Measurements from ENCODE around the gene DOCK9.

DOCK9 gene

DNA sequence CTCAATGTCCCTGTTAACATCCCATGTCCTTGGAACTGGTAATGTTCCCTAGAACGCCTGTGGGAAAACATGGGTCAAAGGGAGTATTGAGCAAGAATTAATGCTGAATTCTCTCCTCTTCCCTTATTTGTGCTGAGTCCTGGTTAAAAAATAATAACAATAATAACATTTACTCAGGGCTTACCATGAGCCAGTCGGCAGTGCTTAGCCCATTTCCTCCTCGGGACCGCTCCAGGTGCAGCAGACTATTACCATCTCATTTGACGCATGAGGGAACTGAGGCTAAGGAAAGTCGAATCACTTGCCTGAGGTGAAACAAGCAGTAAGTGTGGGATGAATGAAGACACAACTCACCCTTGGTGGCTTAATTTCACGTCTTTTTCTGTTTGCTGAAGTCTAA lies 191.8 kb downstream of the DOCK9 start:
- DNase-seq, result no peak

DNA sequence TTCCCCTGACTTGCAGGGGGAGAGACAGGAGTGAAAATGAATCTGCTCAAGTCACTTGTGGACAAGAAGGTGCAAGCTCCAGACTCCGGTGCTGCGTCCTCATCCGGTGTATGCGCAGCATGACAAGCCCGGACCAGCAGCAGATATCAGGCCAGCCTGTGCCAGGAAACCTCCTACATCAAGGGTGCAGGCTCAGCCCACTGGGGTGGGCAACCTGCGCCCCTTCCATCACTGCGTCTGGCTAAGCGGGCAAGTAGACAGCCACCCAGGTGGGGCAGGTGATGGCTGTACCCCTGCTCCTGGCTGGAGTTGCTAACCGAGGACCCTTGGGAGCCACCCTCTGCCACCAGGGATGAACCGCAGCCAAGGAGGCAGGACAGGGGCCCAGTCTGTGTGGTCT lies 192.5 kb downstream of the DOCK9 start:
- no peak for DNase-seq

DNA sequence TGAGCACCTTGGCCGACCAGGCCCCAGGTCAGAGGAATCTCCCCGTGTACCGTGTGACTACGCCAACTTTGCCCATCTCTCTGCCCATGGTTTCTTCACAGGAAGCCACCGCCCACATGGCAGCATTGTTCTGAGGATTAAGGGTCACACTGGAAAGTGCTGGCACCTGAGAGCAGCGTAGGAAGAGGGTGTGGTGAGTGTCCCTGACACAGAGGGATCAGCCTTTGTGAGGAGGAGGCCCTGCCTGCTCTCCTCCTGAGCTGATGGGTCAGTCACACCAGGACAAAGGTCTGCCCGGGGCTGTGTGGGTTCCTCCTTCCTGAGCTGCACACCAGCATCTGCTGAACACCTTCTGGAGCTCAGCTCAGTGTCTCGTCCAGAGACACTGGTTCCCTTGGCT lies 193.2 kb downstream of the DOCK9 start:
- DNase-seq, result no peak

DNA sequence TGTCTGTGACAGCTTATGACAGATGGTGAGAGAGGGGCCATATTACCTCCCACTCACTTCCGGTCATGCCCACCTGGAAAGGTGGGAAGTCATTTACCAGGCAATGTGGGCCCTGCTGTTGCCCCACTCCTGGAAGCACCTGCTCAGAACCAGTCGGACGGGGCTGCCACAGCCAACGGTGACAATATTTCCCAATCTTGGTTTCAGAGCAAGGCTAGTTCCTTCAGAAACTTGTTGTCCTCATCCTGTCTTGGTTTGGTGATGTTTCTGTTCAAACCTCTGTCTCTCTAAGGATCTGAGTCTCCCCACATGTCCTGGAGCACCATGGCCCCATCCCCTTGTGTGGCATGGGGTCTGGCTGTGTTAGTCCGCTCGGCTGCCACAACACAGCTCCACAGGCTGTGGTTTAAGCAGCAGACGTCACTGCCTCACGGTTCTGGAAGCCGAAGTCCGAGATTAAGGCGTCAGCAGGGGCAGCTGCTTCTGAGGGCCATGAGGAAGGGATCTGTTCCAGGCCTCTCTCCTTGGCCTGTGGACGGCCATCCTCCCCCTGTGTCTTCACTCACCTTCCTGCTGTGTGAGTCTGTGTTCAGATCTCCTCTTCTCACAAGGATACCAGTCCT lies 193.9 kb downstream of the DOCK9 start:
- no peak for DNase-seq

DNA sequence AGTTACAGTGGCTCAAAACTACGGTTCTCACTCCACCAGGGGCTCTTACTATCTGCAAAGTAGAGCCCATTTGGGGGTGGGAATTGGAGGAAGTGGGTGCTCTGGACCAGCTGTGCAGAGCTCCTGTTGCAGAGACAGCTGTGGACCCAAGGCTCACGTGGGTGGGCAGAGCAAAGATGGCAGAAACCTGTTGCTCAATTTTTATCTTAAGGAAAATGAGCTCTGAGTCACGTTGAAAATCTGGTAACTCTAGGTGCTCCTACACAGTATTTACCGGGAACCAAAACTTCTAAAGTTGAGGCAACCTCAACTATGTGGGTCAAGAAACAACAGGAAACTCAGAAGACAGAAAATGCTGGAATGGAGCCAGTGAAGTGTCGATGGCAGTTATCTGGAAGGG lies 195.2 kb downstream of the DOCK9 start:
- DNase-seq, result no peak

DNA sequence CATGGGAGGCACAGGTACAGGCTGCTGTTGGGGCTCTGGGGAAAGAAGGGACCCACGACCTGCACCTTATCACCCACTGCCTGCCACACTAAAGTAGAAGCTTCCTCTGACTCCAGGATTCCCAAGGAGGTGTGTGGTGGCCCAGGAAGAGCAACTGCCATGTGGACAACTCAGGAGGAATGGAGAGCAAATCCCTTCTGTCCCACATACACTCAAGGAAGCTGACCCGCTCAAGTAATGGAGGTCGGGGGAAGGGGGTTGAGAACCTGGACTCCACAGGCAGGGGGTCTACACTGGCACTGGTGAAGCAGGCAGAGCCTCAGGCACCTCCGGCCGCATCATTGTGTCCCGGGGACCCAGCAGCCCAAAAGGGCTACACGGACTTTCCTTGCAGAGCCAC lies 196.0 kb downstream of the DOCK9 start:
- no peak for DNase-seq

DNA sequence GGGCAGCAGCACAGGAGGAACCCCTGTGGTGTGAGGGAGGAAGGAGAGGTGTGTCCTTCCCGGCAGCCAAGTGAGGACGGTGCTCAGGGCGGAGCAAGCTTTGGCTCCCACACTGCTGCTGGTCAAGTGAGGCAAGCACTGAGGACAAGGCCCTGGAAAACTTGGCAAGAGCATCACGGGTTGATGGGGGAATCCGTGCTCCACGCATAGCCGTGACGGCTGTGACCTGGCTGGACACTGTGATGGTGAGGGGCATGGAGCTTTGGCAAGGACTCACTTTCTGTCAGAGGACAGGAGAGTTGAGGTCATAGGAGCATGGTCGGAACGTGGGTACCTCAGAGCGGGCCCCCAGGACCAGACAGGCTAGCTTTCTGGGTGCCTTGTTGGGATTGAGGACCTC lies 196.4 kb downstream of the DOCK9 start:
- DNase-seq, result no peak

DNA sequence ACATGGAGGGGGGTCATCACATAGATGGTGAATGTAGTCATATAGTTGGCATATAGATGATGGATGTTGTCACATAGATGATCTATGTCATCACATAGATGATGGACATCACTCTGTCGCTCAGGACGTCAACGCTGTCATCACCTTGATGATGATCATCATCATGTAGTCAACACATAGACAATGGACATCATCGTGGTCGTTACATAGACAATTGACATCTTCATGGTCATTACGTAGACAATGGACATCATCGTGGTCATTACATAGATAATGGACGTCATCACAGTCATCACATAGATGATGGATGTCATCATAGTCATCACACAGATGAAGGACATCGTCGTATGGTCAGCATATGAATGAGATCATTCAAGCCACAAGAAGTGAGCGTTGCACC lies 196.8 kb downstream of the DOCK9 start:
- no peak for DNase-seq

DNA sequence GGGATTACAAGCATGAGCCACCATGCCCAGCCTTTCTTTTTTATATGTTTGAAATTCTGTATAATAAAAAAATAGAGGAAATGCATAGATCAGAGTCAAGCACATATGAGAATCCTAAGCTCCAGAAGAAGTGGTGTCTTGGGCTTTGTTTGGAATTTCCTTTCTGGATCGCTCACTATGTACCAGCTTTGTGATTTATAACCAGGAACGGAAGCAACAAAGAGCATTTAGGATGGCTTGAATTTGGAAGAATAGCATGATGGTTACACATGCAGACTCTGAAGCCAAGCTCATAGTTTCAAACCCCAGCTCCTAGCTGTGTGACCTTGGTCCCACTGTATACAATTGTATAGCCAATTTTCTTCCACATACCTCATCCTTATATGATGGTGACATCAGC lies 197.4 kb downstream of the DOCK9 start:
- no peak for DNase-seq

DNA sequence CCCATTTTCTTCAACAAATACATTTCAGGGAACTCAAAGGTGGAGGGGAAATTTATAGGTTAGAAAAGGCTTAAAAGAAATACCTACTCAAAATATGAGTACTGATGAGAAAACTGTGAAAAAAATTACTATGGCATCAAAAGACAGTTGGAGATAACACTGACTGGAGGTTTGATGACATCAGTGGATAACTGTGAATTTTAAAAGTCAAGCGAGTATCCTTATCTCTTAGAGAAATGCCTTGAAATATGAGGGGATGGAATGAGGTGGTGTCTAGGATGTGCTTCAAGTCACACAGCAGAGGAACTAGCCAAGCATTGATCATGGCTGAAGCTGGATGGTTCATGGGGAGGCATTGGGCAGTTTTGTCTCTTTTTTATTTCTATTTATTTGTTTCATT lies 198.2 kb downstream of the DOCK9 start:
- no peak for DNase-seq

DNA sequence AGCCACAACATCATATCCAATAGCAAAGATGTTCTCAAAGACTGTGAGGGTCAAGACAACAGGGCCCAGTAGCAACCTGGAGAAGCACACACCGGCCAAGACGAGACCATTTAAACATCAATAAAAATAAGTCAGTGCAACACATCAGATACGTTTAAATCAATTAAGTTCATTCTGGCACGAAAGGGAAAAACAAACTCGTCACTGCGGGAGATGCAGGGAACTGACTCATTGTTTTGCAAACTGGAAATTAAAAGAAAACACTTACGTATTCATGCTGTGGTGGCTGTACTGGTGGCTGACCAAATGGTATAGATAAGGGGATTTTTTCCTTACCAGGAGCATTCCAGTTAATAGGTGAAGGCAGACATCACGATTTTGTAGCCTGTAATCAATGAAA lies 199.1 kb downstream of the DOCK9 start:
- no peak for DNase-seq

DNA sequence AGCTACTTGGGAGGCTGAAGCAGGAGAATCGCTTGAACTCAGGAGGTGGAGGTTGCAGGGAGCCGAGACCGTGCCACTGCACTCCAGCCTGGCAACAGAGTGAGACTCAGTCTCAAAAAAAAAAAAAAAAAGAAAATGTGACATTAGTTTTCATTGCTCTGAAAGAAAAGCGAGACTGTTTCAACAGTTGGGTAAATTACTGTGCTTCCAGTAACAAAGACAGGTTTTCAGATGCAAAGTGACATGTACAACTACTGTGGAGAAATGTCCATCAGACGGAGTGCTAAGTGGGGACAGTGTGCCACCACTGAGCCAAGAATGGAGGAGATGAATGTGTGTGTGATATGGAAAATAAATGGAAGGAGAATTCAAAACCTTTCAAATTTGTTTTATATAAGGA lies 201.2 kb downstream of the DOCK9 start:
- DNase-seq, result no peak

DNA sequence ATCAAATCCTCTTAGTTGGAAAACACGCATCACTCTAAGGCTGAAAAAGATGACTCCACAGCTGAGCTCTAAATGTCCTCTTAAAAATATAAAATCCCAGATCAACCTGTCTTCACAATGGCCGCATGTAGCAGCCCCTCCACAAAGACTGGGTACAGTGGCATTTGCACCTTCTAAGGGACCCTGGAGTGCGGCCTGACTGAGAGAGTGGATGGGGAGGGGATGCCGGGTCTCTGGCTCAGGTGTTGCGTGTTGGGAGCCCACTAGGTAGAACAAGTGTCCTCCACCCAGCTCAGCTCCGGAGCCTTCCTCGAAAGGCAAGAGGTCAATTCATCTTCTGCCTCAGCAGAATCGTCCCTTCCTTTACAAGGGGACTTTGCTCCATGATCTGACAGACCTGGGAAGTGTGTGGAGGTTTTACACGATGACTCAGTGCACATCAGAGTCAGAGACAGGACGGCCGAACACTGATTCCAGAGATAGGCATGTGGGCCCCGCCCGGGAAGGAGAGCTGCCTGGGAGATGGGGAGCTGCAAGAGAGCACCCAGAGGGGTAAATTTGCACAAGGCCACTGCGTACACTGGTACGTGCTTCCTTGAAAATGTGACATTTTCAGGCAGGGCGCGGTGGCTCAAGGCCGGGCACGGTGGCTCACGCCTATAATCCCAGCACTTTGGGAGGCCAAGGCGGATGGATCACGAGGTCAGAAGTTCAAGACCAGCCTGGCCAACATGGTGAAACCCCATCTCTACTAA lies 201.8 kb downstream of the DOCK9 start:
- no peak for DNase-seq

DNA sequence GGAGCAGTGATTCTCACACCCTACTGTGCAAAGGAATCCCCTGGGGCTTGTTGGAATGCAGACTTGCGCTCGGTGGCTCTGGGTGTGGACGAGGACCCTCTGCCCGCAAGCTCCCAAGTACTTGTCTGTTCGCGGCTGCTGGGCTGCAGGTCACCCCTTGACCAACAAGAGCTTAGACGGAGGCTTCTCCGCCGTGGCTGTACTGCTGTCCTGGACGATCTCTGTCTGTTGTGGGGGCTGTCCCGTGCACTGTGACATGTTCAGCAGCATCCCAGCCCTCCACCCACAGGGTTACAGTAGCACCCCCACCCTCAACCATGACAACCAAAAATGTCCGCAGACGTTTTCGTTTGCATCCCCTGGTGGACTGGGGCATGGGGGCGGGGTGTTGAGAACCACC lies 202.5 kb downstream of the DOCK9 start:
- no peak for DNase-seq

DNA sequence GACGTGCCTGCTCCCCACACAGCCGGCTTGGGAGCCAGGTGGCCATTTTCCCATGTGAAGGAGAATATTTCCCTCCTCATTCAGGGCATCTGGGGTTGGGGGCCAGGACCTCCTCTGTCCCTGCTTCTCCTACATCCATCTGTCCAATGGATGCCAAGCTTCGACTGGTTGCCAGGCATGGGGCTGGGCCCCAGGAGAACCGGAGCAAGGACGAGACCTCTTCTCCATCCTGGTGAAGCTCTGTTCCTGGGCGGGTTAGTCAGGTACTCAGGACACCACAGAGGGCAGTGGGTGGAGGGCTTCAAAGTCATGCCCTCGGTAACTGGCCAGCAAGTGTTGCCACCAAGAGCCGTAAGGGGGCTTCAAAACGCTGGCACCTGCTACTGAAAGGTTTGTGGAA lies 203.1 kb downstream of the DOCK9 start:
- no peak for DNase-seq

DNA sequence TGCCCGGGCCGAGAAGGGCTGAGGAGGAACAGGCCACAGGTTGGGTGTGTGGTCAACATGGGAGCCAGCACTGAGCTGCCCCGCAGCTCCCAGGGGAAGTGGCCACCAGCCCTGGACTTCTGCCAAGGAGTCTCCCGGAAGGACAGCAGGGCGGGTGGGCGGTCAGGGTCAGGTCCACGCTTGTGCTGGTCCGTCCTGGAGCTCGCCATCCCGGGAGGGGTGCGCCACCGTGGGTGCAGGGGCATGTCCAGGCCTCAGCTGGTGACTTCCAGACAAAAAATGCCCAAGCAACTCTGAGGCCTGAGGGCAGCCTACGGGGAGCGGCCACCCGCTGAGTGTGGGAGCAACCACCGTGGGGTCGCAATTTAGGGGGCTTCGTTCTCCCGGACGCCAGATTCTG lies 203.9 kb downstream of the DOCK9 start:
- no peak for DNase-seq

DNA sequence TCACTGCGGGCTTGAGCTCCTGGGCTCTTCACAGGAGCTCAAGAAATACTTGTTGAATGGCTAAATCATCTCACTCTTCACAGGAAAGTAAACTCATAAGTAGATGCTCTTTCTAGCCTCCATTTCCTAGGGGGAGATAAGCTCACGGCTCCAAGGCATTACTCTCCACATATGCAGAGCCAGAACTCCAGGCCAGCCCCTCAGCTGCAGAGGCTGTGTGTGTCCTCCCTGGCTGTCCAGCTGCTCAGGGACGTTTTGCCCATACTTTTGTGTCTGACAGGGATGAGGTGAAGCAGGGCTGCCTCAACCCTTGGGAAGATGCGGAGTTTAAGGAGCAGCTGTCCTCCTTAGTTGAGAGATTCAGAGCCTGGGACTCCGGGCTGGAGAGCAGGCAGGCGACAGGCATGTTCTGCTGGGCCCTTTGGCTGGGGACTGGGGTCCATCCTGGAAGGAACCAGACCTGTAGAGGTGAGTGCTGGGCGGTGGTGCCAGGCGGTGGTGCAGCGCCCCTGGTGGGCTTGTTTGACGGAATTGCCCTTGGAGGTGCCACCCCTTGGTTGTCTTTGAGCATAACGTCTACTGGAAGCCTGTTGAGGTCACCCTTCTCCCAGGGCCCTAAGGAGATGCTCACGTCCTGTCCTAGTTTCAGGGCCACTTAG lies 204.9 kb downstream of the DOCK9 start:
- no peak for DNase-seq

DNA sequence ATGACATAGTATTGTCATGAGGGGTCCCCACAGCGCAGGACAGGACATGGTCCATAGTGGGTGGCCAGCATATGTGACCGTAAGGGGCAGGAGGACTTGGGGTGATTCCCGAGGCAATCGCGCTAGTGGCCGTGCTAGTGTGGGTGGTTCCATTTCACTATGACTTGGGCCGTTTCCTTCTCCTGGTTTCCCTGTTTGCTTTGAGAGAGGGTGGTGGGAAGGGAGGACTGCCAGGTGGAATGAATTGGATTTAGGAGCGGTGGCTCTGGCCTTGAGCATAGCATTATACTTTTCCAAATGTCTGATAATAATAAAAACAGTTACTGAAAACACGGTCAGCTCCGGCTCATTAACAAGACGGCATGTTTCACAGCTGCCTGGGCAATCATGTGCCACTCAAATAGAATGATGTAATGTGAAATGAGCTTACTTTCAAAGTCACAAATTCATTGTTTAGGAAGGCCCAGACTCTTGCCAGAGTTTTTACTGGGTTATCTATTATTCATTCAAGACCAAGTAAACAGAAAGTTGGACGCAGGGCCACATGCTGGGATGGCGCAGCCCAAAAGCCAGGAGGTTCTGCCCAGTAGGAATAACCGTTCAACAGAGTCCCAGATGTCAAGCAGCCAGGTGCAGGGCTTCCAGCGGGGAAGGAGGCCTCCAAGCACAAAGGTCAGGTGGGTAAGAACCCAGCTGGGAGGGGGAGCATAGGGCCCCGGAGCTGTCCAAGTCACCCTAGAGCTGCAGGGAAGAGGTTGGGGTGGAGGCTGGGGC lies 205.8 kb downstream of the DOCK9 start:
- DNase-seq, result no peak

DNA sequence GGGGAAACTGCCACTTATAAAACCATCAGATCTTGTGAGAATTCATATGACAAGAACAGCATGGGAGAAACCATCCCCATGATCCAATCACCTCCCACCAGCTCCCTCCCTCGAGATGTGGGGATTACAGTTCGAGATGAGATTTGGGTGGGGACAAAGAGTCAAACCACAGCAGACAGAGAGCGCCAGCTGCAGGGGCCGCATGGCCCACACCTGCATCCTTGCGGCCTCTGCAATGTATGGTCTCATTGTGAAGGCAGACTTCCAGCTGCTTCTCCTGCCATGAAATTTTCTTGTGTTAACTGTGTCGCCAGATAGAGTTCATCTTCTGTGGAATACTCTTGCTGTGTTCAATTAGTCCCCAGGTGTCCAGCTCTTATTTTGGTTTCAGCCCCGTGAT lies 208.1 kb downstream of the DOCK9 start:
- DNase-seq, result no peak

DNA sequence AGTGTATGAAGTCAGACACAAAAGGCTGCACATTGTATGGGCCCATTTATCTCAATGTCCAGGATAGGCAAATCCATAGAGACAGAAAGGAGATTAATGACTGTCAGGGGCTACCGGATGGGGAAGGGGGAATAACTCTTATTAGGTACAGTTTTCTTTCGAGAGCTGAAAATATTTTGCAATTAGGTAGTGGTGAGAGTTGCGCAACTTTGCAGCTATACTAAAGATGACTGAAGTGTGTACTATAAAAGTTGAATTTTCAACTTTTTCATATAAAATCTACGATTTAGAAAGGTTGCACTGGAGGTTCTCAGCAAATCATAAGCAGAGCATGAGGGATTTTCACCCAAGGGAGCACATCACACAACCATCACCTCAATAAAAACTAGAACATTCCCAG lies 209.3 kb downstream of the DOCK9 start:
- no peak for DNase-seq

DNA sequence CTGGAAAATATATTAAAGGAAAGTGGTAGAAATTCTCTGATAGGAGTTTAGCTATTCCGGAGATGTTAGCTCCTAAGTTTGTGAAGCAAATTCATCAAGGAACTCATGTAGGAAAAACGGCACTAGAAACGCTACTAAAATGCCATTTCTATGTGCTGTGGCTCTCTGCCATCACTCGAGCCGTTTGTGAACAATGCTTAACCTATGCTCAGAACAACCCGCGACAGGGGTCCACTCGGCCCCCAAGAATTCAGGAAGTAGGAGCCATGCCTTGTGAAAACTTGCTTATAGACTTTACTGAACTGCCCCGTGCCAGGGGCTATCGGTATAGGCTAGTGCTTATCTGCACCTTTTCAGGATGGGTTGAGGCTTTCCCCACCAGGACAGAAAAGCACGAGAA lies 211.2 kb downstream of the DOCK9 start:
- DNase-seq, result no peak

DNA sequence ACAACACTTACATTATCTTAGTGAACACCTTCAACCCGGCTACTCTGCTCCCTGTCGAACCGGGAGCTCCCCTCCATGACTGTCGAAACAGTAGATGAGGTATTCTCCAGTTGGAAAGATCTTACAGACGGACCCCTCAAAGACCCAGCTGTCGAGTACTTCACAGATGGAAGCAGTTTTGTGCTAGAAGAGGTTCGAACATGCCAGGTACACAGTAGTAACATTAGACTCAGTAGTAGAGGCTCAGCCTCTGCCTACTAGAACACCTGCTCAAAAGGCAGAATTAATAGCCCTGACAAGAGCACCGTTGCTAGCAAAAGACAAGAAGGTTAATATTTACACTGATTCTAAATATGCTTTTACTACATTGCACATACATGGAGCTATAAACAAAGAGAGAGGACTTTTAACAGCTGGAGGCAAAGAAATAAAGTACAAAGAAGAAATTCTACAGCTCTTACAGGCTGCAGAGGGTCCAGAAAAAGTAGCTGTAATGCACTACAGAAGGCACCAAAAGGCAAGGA lies 211.8 kb downstream of the DOCK9 start:
- no peak for DNase-seq

DNA sequence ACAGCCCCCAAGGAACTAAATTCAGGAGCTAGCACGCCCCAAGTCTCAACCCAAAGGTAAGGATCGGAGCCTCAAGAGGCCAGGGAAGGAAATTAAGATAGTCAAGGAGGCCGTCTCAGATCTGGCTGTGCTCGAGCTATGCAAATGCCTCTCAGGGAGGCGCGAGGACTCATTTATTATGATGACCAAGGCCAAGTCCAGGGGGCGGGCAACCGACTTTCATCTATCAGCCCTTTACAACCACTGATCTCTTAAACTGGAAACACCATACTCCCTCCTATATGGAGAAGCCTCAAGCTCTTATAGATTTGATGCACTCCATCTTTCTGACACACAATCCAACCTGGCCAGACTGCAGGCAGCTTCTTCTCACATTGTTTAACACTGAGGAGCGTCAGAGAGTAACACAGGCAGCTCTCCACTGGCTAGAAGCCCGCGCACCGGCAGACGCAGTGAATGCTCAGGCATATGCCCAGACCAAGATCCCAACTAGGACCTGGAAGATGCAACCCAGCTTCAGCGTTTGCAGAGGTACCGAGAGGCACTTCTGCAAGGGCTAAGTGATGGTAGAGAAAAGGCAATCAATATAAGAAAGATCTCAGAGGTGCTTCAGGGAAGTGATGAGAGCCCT lies 215.8 kb downstream of the DOCK9 start:
- DNase-seq, result no peak
